SH-SY5Y (cell line): ENCODE data around the gene THADA.

Source experiments
- GATA2 ChIP-seq: IDR thresholded peaks from 2 replicates; pipeline ENCODE4 v1.6.1; 2011; ENCODE audit warnings: mild to moderate bottlenecking, low read depth, low read length
- GATA3 ChIP-seq: IDR thresholded peaks from 2 replicates; pipeline ENCODE4 v1.6.1; 2011; ENCODE audit warnings: low read depth, mild to moderate bottlenecking, low read length, moderate library complexity

GRCh38 chr2:43284967-43285366 is 310.9 kb downstream of the THADA start:
- TF ChIP-seq GATA2 (no peak), GATA3 (no peak)
